PC-3 (cell line): Measurements from ENCODE around the gene XRCC6. TPM values are rescaled to one million over a fixed set of nuclear protein-coding genes. Genes with fewer than 3 reads are reported as not detected.
"Not testable (repeated sequence)": the region's sequence is repeated elsewhere in the genome, so short reads cannot be mapped to it uniquely, and the experiment has no call there.

Experiments used
- ATAC-seq: fragments of 200-7000 bp; cut with Tn5 transposase; 2 replicates; pipeline ENCODE4 v1.9.1; 2020; ENCODE audit warnings: mild to moderate bottlenecking, moderate library complexity
- BruUV-seq: library from RNA; stranded (reverse); fragments of 400-500 nt; replicated peaks from 2 replicates; lab custom pipeline; 2021; lab: Mats Ljungman, UMichigan
- CTCF ChIA-PET: fragments of 300-600 bp; sonication (Branson Sonifier 250); formaldehyde crosslinking; loops from one replicate; lab custom pipeline; 2022; ENCODE audit warnings: antibody characterized with exemption; lab: Charles Lee
- POLR2A ChIA-PET: fragments of 300-600 bp; sonication (Branson Sonifier 250); formaldehyde crosslinking; loops from one replicate; lab custom pipeline; 2022; ENCODE audit warnings: antibody characterized with exemption; ENCODE audit not compliant: unreplicated experiment; lab: Charles Lee
- DNase-seq: peaks from one replicate; pipeline ENCODE4 v3.0.0-alpha.2; 2015
- H2AFZ ChIP-seq: fragments of 300-600 bp; sonication (generic); 2 replicates; pipeline ENCODE4 v1.6.0; 2016; ENCODE audit warnings: antibody characterized with exemption, low read length
- H3F3A ChIP-seq: fragments of 300-600 bp; sonication (generic); one replicate; pipeline ENCODE4 v1.6.0; 2017; ENCODE audit warnings: antibody characterized with exemption, low read length, control low read depth, mild to moderate bottlenecking; ENCODE audit not compliant: unreplicated experiment
- H3K27ac ChIP-seq: fragments of 300-600 bp; sonication (generic); 2 replicates; pipeline ENCODE4 v1.5.1; 2016; ENCODE audit warnings: mild to moderate bottlenecking, low read length
- H3K27me3 ChIP-seq: fragments of 300-600 bp; sonication (generic); 2 replicates; pipeline ENCODE4 v1.6.1; 2016; ENCODE audit warnings: low read length, mixed read lengths
- H3K36me3 ChIP-seq: fragments of 300-600 bp; sonication (generic); 2 replicates; pipeline ENCODE4 v1.6.1; 2016; ENCODE audit warnings: low read depth, mixed run types, low read length, mixed read lengths
- H3K4me1 ChIP-seq: fragments of 300-600 bp; sonication (generic); 2 replicates; pipeline ENCODE4 v1.5.1; 2016; ENCODE audit warnings: low read length; ENCODE audit not compliant: insufficient read depth
- H3K4me2 ChIP-seq: fragments of 300-600 bp; sonication (generic); 2 replicates; pipeline ENCODE4 v1.6.0; 2016; ENCODE audit warnings: low read length
- H3K4me3 ChIP-seq: fragments of 300-600 bp; sonication (generic); 2 replicates; pipeline ENCODE4 v1.5.1; 2016; ENCODE audit warnings: mild to moderate bottlenecking, low read length, mixed read lengths
- H3K79me2 ChIP-seq: fragments of 300-600 bp; sonication (generic); 2 replicates; pipeline ENCODE4 v1.6.1; 2017; ENCODE audit warnings: low read length, mixed read lengths
- H3K9ac ChIP-seq: fragments of 300-600 bp; sonication (generic); 2 replicates; pipeline ENCODE4 v1.6.0; 2016; ENCODE audit warnings: mild to moderate bottlenecking, low read length
- H3K9me2 ChIP-seq: fragments of 300-600 bp; sonication (generic); replicated peaks from 2 replicates; pipeline ENCODE4 v1.6.1; 2016; ENCODE audit warnings: mixed run types, low read length, mixed read lengths
- H3K9me3 ChIP-seq: fragments of 300-600 bp; sonication (generic); 2 replicates; pipeline ENCODE4 v1.6.1; 2016; ENCODE audit warnings: low read length, mixed read lengths
- H4K20me1 ChIP-seq: fragments of 300-600 bp; sonication (generic); 2 replicates; pipeline ENCODE4 v1.6.1; 2016; ENCODE audit warnings: low read length, mixed read lengths
- CTCF ChIP-seq: fragments of 300-600 bp; sonication (generic); conservative IDR thresholded peaks from 2 replicates; pipeline ENCODE4 v1.5.1; 2017; ENCODE audit warnings: antibody characterized with exemption, low read depth, mild to moderate bottlenecking, low read length
- EZH2 ChIP-seq: fragments of 300-600 bp; sonication (generic); IDR thresholded peaks from one replicate; pipeline ENCODE4 v1.6.1; 2017; ENCODE audit warnings: antibody characterized with exemption, mild to moderate bottlenecking, low read length; ENCODE audit not compliant: unreplicated experiment
- EZH2phosphoT487 ChIP-seq: fragments of 300-600 bp; sonication (generic); IDR thresholded peaks from 2 replicates; pipeline ENCODE4 v1.6.1; 2018; ENCODE audit warnings: mild to moderate bottlenecking, antibody characterized with exemption, low read length, borderline replicate concordance
- intact Hi-C: fragments of 100-400 bp; cut with micrococcal nuclease; formaldehyde crosslinking; loops from 2 replicates; pipeline ENCODE4 v1.9.0; 2023
- total RNA-seq: library from RNA; depleted of rRNA; stranded (reverse); fragments of >200 nt; gene quantifications from 2 replicates; pipeline ENCODE4 v1.2.3, GENCODE V29; 2014

Gene XRCC6
- total RNA-seq, 1 experiment from 2014 or later, result 432 TPM

GRCh38 chr22:41683616-41684015 is 62.5 kb downstream of the XRCC6 start:
- TF ChIP-seq EZH2phosphoT487, result no peak
- TF ChIP-seq EZH2, result no peak
- no peak for TF ChIP-seq CTCF
- Histone ChIP-seq H3K4me1 (peaks cover 17% of the 10 kb centered on the region; the same call in 1 of the 2 replicates), H3K79me2 (peaks cover 95% of the 10 kb centered on the region), H4K20me1 (peaks cover 17% of the 10 kb centered on the region), H3K27me3 (no peaks in the 10 kb centered on the region), H3K9ac (no peak overlapping the region), H3K9me2 (no peaks in the 10 kb centered on the region), H3K4me2 (no peak overlapping the region), H3K36me3 (peaks cover 20% of the 10 kb centered on the region), H3K9me3 (no peaks in the 10 kb centered on the region), H2AFZ (no peak overlapping the region), H3K4me3 (no peak overlapping the region), H3K27ac (no peak overlapping the region), H3F3A (no peaks in the 10 kb centered on the region)
- POLR2A ChIA-PET, result no interaction called here
- peak; percentile 39 for DNase-seq
- intact Hi-C loops, result loop anchor here (2.0 kb wide), 1 partner anchor 17 kb away; no protein-coding TSS in a partner anchor
- ATAC-seq, result 0 out of 2 replicates have a peak, but pooled peaks have one; percentile 10
- no TSS peak for BruUV-seq
- CTCF ChIA-PET, result no interaction called here

GRCh38 chr22:41684194-41684593 is 63.1 kb downstream of the XRCC6 start:
- Histone ChIP-seq H3K27ac (no peak overlapping the region), H3K4me1 (peaks cover 17% of the 10 kb centered on the region; the same call in 1 of the 2 replicates), H3K4me3 (no peak overlapping the region), H3K27me3 (no peaks in the 10 kb centered on the region), H3K9me2 (no peaks in the 10 kb centered on the region), H2AFZ (no peak overlapping the region), H3K9ac (no peak overlapping the region), H3K79me2 (peaks cover 98% of the 10 kb centered on the region), H4K20me1 (peaks cover 17% of the 10 kb centered on the region), H3K4me2 (no peak overlapping the region), H3K36me3 (peaks cover 17% of the 10 kb centered on the region), H3F3A (no peaks in the 10 kb centered on the region), H3K9me3 (no peaks in the 10 kb centered on the region)
- no peak for TF ChIP-seq CTCF
- no peak for TF ChIP-seq EZH2phosphoT487
- no peak for TF ChIP-seq EZH2
- DNase-seq, result no peak
- intact Hi-C loops, result no loop called here
- ATAC-seq, result no peak
- no TSS peak for BruUV-seq
- ChIA-PET CTCF (no interaction called here), POLR2A (no interaction called here)

GRCh38 chr22:41686890-41687289 is 65.8 kb downstream of the XRCC6 start:
- not testable (repeated sequence) for BruUV-seq, H3K9me3 ChIP-seq
- POLR2A ChIA-PET, result interaction anchor here (0.6 kb wide), 1 partner anchor 18 kb away, joined by 3 read pairs; no protein-coding TSS in a partner anchor

More at GRCh38 chr22:41686890-41687289, 65.8 kb downstream of the XRCC6 start:
- H4K20me1 ChIP-seq, ATAC-seq, H3K9me2 ChIP-seq, CTCF ChIA-PET, H3K27me3 ChIP-seq, H3F3A ChIP-seq, DNase-seq, intact Hi-C loops, H3K27ac ChIP-seq, H2AFZ ChIP-seq, H3K36me3 ChIP-seq: not testable (repeated sequence)
- H3K9ac ChIP-seq, result peak overlapping the region; percentile 98; the same call in 1 of the 2 replicates
- H3K79me2 ChIP-seq, result peaks cover 74% of the 10 kb centered on the region
- peaks cover 17% of the 10 kb centered on the region; the same call in 1 of the 2 replicates for H3K4me1 ChIP-seq
- peak overlapping the region; percentile 92 for H3K4me2 ChIP-seq
- peak overlapping the region; percentile 94 for H3K4me3 ChIP-seq
